ENCODE results near the gene PRRX2. TPM values are rescaled to one million over a fixed set of nuclear protein-coding genes. Genes with fewer than 3 reads are reported as not detected.

The PRRX2 gene
- total RNA-seq, 1 donor from 2014 or later: 112 TPM

DNA sequence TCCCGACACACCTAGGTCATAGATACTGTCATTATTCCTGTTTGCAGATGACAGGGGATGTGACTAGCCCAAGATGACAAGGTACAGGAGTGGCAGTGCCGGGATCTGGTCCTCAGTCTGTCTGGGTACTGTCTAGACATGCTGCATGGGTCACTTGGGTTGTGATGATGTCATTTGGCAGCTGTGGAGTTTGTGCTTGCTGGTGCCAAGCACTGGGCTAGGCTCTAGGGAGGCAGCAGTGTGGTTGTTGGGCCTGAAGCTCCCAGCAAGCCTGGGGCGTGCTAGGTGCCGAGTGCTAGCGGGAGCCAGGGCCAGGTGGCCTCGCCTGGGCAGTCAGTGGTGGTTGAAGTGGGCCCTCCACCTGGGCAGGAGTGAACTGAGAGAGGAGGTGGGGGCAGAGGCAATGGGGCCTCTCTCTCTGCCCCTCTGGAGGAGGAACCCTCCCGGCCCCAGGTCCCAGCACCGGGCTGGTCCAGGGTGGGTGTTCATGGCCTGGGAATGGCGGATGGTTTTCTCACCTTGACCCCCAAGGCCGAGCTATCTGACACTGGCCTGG lies 14.7 kb upstream of the PRRX2 start:
- intact Hi-C loops (cut with DNase I): no loop called here
- TF ChIP-seq, protein P1, sequence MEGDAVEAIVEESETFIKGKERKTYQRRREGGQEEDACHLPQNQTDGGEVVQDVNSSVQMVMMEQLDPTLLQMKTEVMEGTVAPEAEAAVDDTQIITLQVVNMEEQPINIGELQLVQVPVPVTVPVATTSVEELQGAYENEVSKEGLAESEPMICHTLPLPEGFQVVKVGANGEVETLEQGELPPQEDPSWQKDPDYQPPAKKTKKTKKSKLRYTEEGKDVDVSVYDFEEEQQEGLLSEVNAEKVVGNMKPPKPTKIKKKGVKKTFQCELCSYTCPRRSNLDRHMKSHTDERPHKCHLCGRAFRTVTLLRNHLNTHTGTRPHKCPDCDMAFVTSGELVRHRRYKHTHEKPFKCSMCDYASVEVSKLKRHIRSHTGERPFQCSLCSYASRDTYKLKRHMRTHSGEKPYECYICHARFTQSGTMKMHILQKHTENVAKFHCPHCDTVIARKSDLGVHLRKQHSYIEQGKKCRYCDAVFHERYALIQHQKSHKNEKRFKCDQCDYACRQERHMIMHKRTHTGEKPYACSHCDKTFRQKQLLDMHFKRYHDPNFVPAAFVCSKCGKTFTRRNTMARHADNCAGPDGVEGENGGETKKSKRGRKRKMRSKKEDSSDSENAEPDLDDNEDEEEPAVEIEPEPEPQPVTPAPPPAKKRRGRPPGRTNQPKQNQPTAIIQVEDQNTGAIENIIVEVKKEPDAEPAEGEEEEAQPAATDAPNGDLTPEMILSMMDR (IDR thresholded peaks at IDR 0.05): no peak
- H3K27ac ChIP-seq: peak overlapping the region; percentile 70 to 81
- peaks cover 2 to 21% of the 10 kb centered on the region in 2 donors for H3K4me1 ChIP-seq
- H3K27me3 ChIP-seq: no peaks in the 10 kb centered on the region
- no peak overlapping the region for H3K4me3 ChIP-seq
- H3K9me3 ChIP-seq: no peaks in the 10 kb centered on the region
- no peak for DNase-seq (ENCODE audit: low spot score in 2 of 2)
- H3K36me3 ChIP-seq: no peaks in the 10 kb centered on the region

DNA sequence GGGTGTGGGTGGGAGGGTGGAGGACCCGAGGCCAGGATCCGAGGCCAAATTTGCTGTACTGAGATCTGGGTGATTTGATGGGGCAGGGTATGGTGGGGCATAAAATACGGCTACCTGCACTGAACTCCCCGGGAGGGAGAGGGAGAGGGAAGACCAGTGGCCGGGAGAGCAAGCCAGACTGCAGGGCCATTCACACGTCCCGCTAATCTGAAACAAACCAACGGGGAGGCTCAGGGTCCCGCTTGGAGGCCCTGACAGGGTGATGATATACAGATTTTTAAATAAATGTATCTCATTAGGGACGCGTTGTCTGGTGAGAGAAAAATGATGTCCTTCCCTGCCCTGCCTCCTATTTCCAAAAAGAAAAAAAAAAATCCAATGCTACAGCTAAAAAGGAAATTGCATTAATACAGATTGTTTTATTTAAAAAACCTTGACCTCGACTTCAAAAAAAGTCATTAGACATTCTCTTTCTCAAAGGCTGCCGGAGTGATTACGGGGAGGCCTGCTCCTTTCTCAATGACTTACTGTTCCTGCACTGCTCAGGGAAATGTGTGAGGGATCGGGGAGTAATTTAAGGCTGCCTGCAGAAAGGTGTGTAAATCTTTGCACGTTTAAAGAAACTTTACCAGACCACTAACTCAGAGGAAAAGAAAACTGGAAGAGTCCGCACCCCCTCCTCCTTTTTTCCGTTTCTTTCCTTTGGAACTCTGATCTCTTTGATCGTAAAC lies 11.5 kb upstream of the PRRX2 start:
- H3K9me3 ChIP-seq: no peaks in the 10 kb centered on the region
- no peak overlapping the region for H3K27ac ChIP-seq
- no peak overlapping the region for H3K4me3 ChIP-seq
- peaks cover 0 to 12% of the 10 kb centered on the region in 2 donors for H3K4me1 ChIP-seq
- H3K36me3 ChIP-seq: no peaks in the 10 kb centered on the region
- no peaks in the 10 kb centered on the region for H3K27me3 ChIP-seq
- intact Hi-C loops (cut with DNase I): no loop called here
- no peak for DNase-seq (ENCODE audit: low spot score in 2 of 2)
- TF ChIP-seq, protein P1 (IDR thresholded peaks at IDR 0.05): no peak

DNA sequence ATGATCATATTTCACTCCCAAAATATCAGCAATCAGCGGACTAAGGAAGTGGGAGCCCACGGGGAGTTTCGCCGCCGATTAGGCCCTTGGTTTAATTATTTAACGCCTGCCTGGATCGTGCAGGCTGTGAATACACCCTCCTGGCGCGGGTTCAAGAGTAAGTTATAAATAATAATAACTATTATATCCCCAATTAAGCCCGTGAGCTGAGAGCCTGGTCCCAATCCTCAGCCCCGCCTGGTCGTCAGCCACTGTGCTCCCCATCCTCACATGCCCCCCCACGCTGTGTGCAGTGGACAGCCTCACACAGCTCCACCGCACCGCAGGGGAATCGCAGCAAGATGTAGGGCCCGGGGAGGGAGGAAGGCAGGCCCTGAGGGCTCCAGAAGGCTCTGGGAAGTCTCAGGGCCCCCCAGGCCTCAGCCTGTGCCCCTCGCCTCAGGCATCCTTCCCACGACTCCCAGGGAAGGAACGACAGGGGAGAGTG lies 10.8 kb upstream of the PRRX2 start:
- no peaks in the 10 kb centered on the region for H3K9me3 ChIP-seq
- no peak overlapping the region for H3K4me3 ChIP-seq
- peaks cover 0 to 9% of the 10 kb centered on the region in 2 donors for H3K4me1 ChIP-seq
- intact Hi-C loops (cut with DNase I): no loop called here
- no peaks in the 10 kb centered on the region for H3K36me3 ChIP-seq
- no peak for DNase-seq (ENCODE audit: low spot score in 2 of 2)
- TF ChIP-seq, protein P1 (IDR thresholded peaks at IDR 0.05): no peak
- no peak overlapping the region for H3K27ac ChIP-seq
- H3K27me3 ChIP-seq: no peaks in the 10 kb centered on the region

DNA sequence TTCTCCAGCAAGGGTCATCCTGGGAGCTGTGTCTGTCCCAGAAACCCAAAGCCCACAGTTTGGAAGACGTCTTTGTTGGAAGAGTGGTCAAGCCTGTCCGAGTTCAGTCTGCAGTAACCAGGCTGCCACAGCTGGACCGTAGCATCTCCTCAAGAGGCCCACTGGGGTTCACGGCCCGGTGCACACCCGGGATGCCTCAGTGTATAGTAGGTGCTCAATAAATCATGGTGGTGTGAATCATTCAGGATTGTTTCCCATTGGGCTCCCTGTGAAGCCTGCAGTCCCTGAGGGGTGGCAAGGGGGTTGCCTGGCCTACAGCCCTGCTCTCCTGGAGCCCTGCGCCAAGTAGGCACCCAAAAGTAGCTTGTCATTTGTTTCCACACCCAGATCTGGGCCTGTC lies 10.3 kb upstream of the PRRX2 start:
- TF ChIP-seq, protein P1 (IDR thresholded peaks at IDR 0.05): no peak
- no peak for DNase-seq (ENCODE audit: low spot score in 2 of 2)
- Histone ChIP-seq H3K4me1 (peaks cover 0 to 6% of the 10 kb centered on the region in 2 donors), H3K27ac (no peak overlapping the region), H3K36me3 (no peaks in the 10 kb centered on the region), H3K9me3 (no peaks in the 10 kb centered on the region), H3K27me3 (no peaks in the 10 kb centered on the region), H3K4me3 (no peak overlapping the region)
- intact Hi-C loops (cut with DNase I): no loop called here

DNA sequence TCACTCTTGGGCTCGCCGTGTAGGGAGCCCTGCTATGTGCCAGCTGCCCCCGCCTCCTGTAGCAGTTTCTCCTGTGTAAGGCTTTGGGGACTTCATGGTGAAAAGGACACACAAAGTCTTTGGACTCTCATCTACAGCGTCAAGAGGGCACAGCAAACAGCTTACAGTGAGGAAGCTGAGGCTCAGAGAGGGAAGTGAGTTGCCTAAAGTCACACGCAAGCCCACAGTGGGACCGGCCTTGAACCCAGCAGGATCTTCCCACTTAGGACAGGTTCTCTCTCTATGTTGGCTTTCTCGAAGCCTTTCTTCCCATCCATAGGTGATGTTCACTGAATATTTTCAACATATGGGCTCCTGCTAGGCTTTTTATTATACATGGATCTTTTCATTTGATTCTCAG lies 9.8 kb upstream of the PRRX2 start:
- Histone ChIP-seq H3K4me3 (no peak overlapping the region), H3K27ac (no peak overlapping the region), H3K36me3 (no peaks in the 10 kb centered on the region), H3K27me3 (no peaks in the 10 kb centered on the region), H3K4me1 (peaks cover 0 to 2% of the 10 kb centered on the region in 2 donors), H3K9me3 (no peaks in the 10 kb centered on the region)
- no peak for DNase-seq (ENCODE audit: low spot score in 2 of 2)
- TF ChIP-seq, protein P1 (IDR thresholded peaks at IDR 0.05): no peak
- intact Hi-C loops (cut with DNase I): no loop called here
